Measurements from ENCODE around the gene CCNYL1.

The CCNYL1 gene

GRCh38 chr2:207768168-207768865 is 56.9 kb downstream of the CCNYL1 start:
- H3K4me3 ChIP-seq (ENCODE audit: low read depth, low read length), result peak overlapping the region; percentile 61
- no peaks in the 10 kb centered on the region for H3K36me3 ChIP-seq (ENCODE audit: control insufficient read depth, insufficient read depth, low read length)
- TF ChIP-seq CTCF (IDR thresholded peaks at IDR 0.05), result no peak
- no peaks in the 10 kb centered on the region for H3K4me1 ChIP-seq
- H3K27me3 ChIP-seq (ENCODE audit: control insufficient read depth, insufficient read depth, low read length), result no peaks in the 10 kb centered on the region
- H3K4me2 ChIP-seq (ENCODE audit: low read length), result peak overlapping the region; percentile 69
- H3K9ac ChIP-seq, result no peak overlapping the region
- no peak overlapping the region for H3K27ac ChIP-seq
- no peaks in the 10 kb centered on the region for H3K9me3 ChIP-seq (ENCODE audit: control insufficient read depth, low read length)
- no peaks in the 10 kb centered on the region for H3K79me2 ChIP-seq
- peak overlapping the region; percentile 96 for H2AFZ ChIP-seq

GRCh38 chr2:207768866-207769596 is 57.6 kb downstream of the CCNYL1 start:
- H3K27me3 ChIP-seq (ENCODE audit: control insufficient read depth, insufficient read depth, low read length), result no peaks in the 10 kb centered on the region
- H3K36me3 ChIP-seq (ENCODE audit: control insufficient read depth, insufficient read depth, low read length), result no peaks in the 10 kb centered on the region
- peak overlapping the region; percentile 61 for H3K4me3 ChIP-seq (ENCODE audit: low read depth, low read length)
- H3K27ac ChIP-seq, result no peak overlapping the region
- no peak for TF ChIP-seq CTCF (IDR thresholded peaks at IDR 0.05)
- no peak overlapping the region for H3K9ac ChIP-seq
- peak overlapping the region; percentile 69 for H3K4me2 ChIP-seq (ENCODE audit: low read length)
- peak overlapping the region; percentile 96 for H2AFZ ChIP-seq
- no peaks in the 10 kb centered on the region for H3K9me3 ChIP-seq (ENCODE audit: control insufficient read depth, low read length)
- H3K79me2 ChIP-seq, result no peaks in the 10 kb centered on the region
- no peaks in the 10 kb centered on the region for H3K4me1 ChIP-seq

- H3K9me3 ChIP-seq (ENCODE audit: control insufficient read depth, low read length), result no peaks in the 10 kb centered on the region
- no peak for TF ChIP-seq CTCF (IDR thresholded peaks at IDR 0.05)
- H3K4me2 ChIP-seq (ENCODE audit: low read length), result peak overlapping the region; percentile 69
- no peaks in the 10 kb centered on the region for H3K79me2 ChIP-seq
- no peak overlapping the region for H3K9ac ChIP-seq
- H2AFZ ChIP-seq, result peak overlapping the region; percentile 96
- no peaks in the 10 kb centered on the region for H3K4me1 ChIP-seq
- H3K27me3 ChIP-seq (ENCODE audit: control insufficient read depth, insufficient read depth, low read length), result no peaks in the 10 kb centered on the region
- no peak overlapping the region for H3K27ac ChIP-seq
- H3K36me3 ChIP-seq (ENCODE audit: control insufficient read depth, insufficient read depth, low read length), result no peaks in the 10 kb centered on the region
- no peak overlapping the region for H3K4me3 ChIP-seq (ENCODE audit: low read depth, low read length)
Observed at GRCh38 chr2:207770602-207771404, 59.4 kb downstream of the CCNYL1 start.

- no peak overlapping the region for H2AFZ ChIP-seq
- H3K4me1 ChIP-seq, result no peaks in the 10 kb centered on the region
- no peak for TF ChIP-seq CTCF (IDR thresholded peaks at IDR 0.05)
- no peak overlapping the region for H3K27ac ChIP-seq
- H3K9me3 ChIP-seq (ENCODE audit: control insufficient read depth, low read length), result no peaks in the 10 kb centered on the region
- H3K36me3 ChIP-seq (ENCODE audit: control insufficient read depth, insufficient read depth, low read length), result no peaks in the 10 kb centered on the region
- H3K4me2 ChIP-seq (ENCODE audit: low read length), result no peak overlapping the region
- H3K4me3 ChIP-seq (ENCODE audit: low read depth, low read length), result no peak overlapping the region
- H3K9ac ChIP-seq, result no peak overlapping the region
- H3K79me2 ChIP-seq, result no peaks in the 10 kb centered on the region
- H3K27me3 ChIP-seq (ENCODE audit: control insufficient read depth, insufficient read depth, low read length), result no peaks in the 10 kb centered on the region
Observed at GRCh38 chr2:207771421-207771820, 60.0 kb downstream of the CCNYL1 start.
